HFFc6 (cell line): ENCODE measurements around the gene HAUS7. TPM values are rescaled to one million over a fixed set of nuclear protein-coding genes. Genes with fewer than 3 reads are reported as not detected.

Source experiments
- DNase-seq: peaks from one replicate; pipeline ENCODE4 v3.0.0-alpha.2; 2018
- H3K27ac Mint-ChIP-seq: 2 replicates; pipeline ENCODE4 v1.8.0; 2020; ENCODE audit warnings: mild to moderate bottlenecking, mixed read lengths
- H3K27me3 Mint-ChIP-seq: 2 replicates; pipeline ENCODE4 v1.8.0; 2021; ENCODE audit warnings: mild to moderate bottlenecking, moderate library complexity, mixed read lengths; ENCODE audit not compliant: insufficient read depth
- H3K36me3 Mint-ChIP-seq: 2 replicates; pipeline ENCODE4 v1.8.0; 2021; ENCODE audit warnings: low read depth, mixed read lengths
- H3K4me1 Mint-ChIP-seq: 2 replicates; pipeline ENCODE4 v1.8.0; 2020; ENCODE audit warnings: low read depth, mixed read lengths
- H3K4me3 Mint-ChIP-seq: 2 replicates; pipeline ENCODE4 v1.8.0; 2020; ENCODE audit warnings: mild to moderate bottlenecking, moderate library complexity, mixed read lengths
- H3K9me3 Mint-ChIP-seq: 2 replicates; pipeline ENCODE4 v1.8.0; 2020; ENCODE audit warnings: mild to moderate bottlenecking, mixed read lengths
- CTCF ChIP-seq: fragments of 200-600 bp; sonication (generic); IDR thresholded peaks from 2 replicates; pipeline ENCODE4 v1.5.0; 2021; ENCODE audit warnings: antibody characterized with exemption, mild to moderate bottlenecking
- total RNA-seq, 6 experiments: library from RNA; stranded (reverse); fragmentation: NEBNext Ultra II Directional; extraction: Animal tissue kit (Norgen Biotek cat#: 25700); gene quantifications; 2 replicates in 1 of 6; 3 replicates in 5 of 6; pipeline ENCODE4 v1.2.3, GENCODE V29; 2021

HAUS7 gene
- total RNA-seq, 6 experiments from 2014 or later = 20.3 to 32.0 (median 28.2) TPM

- TF ChIP-seq CTCF = no peak
These were observed 49.4 kb downstream of the HAUS7 start for GRCh38 chrX:153420851-153421599.

GRCh38 chrX:153417637-153418036, 52.7 kb downstream of the HAUS7 start:
- Mint-ChIP-seq H3K27me3 (peaks cover 28% of the 10 kb centered on the region), H3K9me3 (no peaks in the 10 kb centered on the region), H3K36me3 (no peaks in the 10 kb centered on the region), H3K4me1 (no peaks in the 10 kb centered on the region), H3K27ac (no peak overlapping the region), H3K4me3 (no peak overlapping the region)
- TF ChIP-seq CTCF = no peak
- DNase-seq = no peak

More at GRCh38 chrX:153420851-153421599, 49.4 kb downstream of the HAUS7 start:
- Mint-ChIP-seq H3K27me3 (peaks cover 27% of the 10 kb centered on the region), H3K36me3 (no peaks in the 10 kb centered on the region), H3K9me3 (no peaks in the 10 kb centered on the region), H3K4me3 (no peak overlapping the region), H3K27ac (no peak overlapping the region), H3K4me1 (no peaks in the 10 kb centered on the region)
- no peak for DNase-seq

- Mint-ChIP-seq H3K36me3 (no peaks in the 10 kb centered on the region), H3K4me3 (no peak overlapping the region), H3K27me3 (peaks cover 34% of the 10 kb centered on the region), H3K9me3 (no peaks in the 10 kb centered on the region), H3K27ac (no peak overlapping the region), H3K4me1 (no peaks in the 10 kb centered on the region; the same call in 1 of the 2 replicates)
- no peak for TF ChIP-seq CTCF
- DNase-seq = no peak
These were observed 53.5 kb downstream of the HAUS7 start for GRCh38 chrX:153416781-153417450.

GRCh38 chrX:153414856-153415510, 55.4 kb downstream of the HAUS7 start:
- Mint-ChIP-seq H3K9me3 (no peaks in the 10 kb centered on the region), H3K27ac (no peak overlapping the region), H3K4me3 (no peak overlapping the region), H3K27me3 (peaks cover 34% of the 10 kb centered on the region), H3K36me3 (no peaks in the 10 kb centered on the region), H3K4me1 (no peaks in the 10 kb centered on the region; the same call in 1 of the 2 replicates)
- DNase-seq = no peak
- no peak for TF ChIP-seq CTCF

- no peak overlapping the region for H3K4me3 Mint-ChIP-seq
- H3K36me3 Mint-ChIP-seq = no peaks in the 10 kb centered on the region
- H3K27me3 Mint-ChIP-seq = peaks cover 31% of the 10 kb centered on the region
- DNase-seq = no peak
- H3K27ac Mint-ChIP-seq = no peak overlapping the region
- no peaks in the 10 kb centered on the region for H3K9me3 Mint-ChIP-seq
- no peak for TF ChIP-seq CTCF
- no peaks in the 10 kb centered on the region; the same call in 1 of the 2 replicates for H3K4me1 Mint-ChIP-seq
These were observed 56.6 kb downstream of the HAUS7 start for GRCh38 chrX:153413731-153414130.
